Renal cortical epithelial cell (primary cell): ENCODE results near the gene RGL2. TPM values are rescaled to one million over a fixed set of nuclear protein-coding genes. Genes with fewer than 3 reads are reported as not detected.

Experiments used
- DNase-seq: peaks from one replicate; pipeline ENCODE4 v3.0.0-alpha.2; 2011; ENCODE audit warnings: low read depth
- total RNA-seq: library from RNA; depleted of rRNA; stranded (reverse); fragments of >200 nt; gene quantifications from 2 replicates; pipeline ENCODE4 v1.2.3, GENCODE V29; 2014

The RGL2 gene
- total RNA-seq, 1 donor from 2014 or later: 34.5 TPM

DNA sequence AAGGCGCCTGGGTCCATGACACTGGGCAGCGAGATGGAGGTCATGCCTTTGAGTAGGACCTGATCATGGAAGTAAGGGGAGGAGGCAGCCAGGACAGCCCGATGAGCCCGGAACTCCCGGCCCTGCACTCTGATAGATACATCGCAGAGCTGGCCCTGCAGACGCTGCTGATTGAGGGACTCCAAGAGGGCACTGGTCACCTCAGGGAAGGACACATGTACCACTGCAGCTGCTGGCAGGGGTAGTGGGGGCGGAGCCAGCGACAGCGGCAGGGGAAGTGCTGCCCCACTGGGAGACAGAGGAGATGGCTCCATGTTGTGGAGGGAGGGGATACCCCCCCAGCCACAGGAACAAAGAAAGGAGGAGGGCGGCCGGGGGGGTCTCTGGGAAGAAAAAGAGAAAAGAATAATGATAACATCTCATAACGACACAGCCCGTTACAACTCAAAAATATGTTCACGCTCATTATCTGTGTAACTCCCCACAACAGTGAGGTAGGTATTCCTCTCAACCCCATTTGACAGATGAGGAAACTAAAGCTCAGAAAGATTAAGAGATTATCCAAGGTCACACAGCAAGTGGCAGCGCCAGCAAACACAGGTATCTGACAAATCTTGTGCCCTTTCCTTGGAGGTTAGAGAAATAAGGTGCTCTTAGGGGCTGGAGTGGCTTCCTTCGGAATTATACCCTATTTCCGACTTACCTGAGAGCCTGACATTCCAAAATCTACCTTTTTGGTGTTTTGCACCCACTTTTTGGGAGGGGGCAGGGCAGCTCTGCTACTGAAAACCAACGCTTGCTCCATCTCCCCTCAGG, 18.1 kb upstream of the RGL2 start:
- DNase-seq: no peak

DNA sequence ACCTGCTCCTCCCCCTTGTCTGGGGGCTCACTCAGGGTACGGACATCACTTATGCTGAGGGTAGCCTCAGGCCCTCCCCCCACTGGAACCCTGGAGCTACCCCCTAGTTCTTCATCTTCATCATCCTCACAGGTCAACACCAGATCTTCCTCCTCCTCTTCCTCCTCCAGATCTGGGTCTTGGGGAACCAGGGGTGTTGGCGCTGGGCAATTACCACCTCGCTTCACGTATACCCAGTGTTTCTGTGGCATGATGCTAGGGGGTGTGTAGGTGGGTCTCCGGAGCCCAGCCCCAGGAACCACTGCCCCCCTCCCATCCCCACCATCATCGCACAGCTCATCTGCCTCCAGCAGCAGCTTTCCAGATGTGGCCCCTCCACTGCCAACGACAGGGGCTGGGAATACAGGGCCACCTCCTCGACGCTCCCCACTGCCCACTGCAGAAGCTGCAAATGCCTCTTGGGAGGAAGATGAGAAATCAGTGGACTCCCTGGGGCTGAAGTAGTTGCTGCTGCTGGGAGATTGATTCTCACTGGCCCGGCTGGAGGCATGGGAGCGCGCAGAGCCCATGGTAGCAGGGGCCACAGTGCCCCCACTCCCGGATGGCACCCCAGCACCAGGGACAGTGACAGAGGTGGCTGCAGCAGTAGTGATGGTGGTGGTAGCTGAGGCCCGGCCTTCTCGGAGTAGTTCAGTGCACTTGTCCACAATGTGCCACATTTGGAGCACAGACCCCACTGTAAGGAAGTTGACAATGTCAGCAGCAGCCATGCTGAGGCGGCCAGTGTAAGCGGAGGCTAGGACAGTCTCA, 17.3 kb upstream of the RGL2 start:
- DNase-seq: no peak

GRCh38 chr6:33314943-33315792, 16.4 kb upstream of the RGL2 start:
- no peak for DNase-seq

- DNase-seq: peak; percentile 82
Observed at GRCh38 chr6:33314515-33314942, 15.8 kb upstream of the RGL2 start.

GRCh38 chr6:33313709-33314514, 15.2 kb upstream of the RGL2 start, which contains the start of gene TAPBP:
Gene TAPBP (minus strand): TSS chr6:33314078. CDS start chr6:33314041, 37 bp downstream.
- peak; percentile 59 for DNase-seq

DNA sequence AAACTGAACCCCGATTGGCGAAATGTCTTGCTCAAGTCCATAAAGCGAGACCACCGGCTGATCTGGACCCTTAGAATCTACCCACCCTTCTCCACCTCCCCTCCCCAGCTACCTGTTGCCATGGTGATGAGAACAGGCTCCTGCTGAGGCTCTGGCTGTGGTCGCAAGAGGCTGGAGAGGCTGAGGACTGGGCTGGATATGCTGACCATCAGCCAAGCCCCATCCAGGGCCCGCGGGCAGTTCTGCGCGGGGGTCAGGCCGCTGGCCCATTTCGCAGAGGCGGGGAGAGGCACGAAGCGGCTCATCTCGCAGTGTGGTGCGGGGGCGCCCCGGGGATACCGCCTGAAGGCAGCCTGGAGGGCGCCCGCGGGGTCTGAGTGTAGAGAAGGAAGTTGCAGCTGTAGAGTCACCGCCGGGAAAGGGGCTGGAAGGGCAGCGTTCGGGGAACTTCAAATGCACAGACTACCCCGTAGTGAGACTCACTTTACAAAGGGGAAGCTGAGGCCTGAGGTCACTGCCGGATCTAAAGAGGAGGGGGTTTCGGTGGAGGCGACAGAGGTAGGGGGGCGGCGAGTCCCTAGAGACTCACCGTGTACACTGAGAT, 14.5 kb upstream of the RGL2 start:
- DNase-seq: no peak

- DNase-seq: peak; percentile 87
Observed at GRCh38 chr6:33312361-33313104, 13.8 kb upstream of the RGL2 start.

GRCh38 chr6:33306356-33306755, 7.6 kb upstream of the RGL2 start:
- DNase-seq: no peak

GRCh38 chr6:33305052-33305451, 6.3 kb upstream of the RGL2 start:
- no peak for DNase-seq

- no peak for DNase-seq
Observed at GRCh38 chr6:33304216-33304615, 5.5 kb upstream of the RGL2 start.

DNA sequence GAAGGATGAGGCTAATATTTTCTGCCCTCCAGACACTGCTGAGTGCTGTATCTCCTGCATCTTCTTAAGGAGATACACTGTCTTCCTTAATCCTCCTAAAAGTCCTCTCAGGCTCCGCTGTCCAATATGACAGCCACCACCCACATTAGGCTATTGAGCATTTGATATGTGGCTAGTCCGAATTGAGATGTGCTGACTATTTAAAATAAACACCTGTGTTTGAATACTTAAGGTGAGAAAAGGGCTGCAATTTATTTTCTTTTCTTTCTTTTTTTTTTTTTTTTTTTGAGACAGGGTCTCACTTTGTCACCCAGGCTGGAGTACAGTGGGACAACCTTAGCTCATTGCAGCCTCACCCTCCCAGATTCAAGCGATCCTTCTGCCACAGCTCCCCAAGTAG, 3.1 kb upstream of the RGL2 start:
- DNase-seq: no peak

GRCh38 chr6:33299237-33299944, 649 bp upstream of the RGL2 start:
- peak; percentile 73 for DNase-seq

DNA sequence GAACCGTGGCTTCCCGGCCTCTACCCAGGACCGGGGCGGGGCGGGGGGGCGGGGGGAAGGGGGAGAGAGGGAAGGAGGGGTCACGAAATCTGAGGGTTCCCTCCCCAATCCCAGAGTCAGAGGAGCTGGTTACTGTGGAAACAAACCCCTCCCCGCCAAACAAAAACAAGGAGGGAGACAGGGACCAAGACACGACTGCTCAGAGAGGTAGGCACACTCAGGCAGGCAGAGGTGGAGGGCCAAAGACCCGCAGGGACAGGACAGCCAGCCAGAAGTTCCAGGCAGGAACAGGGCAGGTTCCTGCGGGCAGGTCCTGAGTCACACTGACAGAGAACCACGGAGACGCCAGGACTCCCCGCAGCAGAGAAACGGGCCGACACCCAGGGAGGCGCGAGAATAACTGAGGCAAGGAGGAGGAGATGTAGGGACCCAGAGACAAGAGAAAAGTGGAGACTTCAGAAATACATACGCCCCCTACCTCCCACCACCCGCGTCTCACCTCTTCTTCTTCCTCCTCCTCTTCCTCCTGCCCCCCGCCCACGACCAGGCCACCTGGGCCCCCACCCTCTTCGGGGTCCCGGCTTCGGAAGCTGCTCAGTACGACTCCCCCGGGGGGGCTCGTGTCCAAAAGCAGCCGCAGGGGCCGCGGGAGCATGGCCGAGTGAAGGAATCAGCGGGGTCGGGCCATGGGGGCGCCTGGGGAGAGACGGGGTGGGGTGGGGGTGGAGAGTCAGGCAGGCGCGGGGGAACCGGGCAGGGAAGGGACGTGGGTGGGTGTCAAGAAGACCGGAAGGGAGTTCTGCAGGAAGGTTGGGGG, 578 bp downstream of the RGL2 start:
- peak; percentile 80 for DNase-seq

DNA sequence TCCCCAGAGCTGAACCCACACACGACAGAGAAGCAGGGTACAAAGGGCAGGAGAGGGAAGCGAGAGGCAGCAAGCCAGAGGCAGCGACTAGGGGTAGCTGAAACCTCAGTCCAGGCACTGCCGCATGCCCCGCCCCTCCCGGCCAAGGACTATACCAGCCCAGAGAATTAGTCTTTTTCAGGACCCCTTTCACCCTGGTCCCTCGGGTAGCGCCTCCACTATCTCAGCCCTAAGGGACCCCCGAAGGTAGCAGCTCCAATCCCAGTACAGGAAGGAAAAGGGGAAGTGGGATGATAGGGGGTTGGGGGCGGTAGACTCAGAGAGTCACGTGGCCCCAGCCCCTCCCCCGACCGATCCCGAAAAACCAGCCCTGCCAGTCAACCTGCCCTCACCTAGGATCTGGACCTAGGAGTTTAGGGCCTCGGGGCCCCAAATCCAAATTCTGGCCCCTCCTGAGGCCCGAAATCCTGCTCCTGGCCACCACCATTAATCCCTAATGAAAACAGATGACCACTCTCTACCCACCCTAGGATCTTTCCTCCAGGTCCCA, 1.3 kb downstream of the RGL2 start:
- no peak for DNase-seq

DNA sequence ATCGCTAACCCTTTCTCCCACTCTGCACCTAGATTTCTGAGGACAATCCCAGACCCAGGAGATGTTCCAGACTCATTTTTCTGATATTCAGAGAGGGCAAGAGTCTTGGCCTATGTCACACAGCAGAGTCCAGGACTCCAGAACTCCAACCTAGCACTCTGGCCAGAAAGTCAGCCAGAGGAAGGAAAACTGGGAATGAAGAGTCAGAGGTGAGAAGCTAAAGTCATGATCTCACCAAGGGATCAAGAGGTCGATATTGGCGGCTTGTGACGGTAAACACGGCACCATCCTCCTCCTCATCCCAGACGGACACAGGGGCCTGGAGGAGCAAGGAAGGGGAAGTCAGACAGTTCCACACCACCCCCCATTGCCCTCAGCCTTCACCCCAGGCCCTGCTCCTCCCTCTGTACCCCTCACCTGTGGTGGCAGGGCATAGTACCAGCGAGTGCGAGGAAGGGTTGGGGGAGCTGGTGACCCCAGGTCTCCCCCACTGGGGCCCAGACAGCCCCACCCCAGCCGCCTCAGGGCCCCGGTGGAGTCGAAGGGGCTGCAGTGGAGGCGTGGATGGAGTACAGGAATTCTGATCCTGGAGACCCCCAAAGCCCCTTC, 1.8 kb downstream of the RGL2 start:
- DNase-seq: no peak

DNA sequence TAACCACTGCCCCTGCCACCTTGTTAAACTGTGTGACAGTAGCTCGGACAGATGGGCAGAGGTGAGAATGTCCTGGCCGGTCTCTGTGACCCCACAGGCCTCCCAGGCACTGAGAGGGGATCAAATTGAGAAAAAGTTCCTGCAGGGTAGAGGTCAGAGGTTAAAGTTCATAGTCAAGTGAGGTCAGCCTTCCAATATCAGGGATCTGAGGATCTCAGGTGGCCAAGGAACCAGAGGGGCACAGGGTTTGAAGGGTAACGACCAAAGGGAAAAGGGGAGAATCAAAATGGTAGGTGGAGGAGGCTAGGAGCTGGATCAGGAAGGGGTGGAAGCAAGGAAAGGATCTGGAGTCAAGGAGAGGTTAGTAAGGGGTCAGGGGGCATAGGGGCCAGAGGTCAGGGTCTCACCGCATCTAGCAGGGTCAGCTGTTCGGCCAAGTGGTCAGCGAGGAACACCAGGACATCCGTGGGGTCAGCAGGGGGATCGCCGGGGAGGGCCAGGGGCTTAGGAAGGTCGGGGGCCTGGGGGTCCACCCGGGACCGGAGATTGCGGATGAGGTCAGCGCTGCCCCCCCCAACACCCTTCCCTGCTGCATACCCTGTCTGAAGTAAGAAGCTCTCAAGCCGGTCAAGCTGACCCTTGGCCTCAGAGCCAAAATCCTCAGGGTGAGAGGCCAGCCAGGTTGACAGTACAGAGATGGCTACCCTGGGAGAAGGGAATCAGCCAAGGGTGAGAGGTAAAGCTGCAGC, 2.9 kb downstream of the RGL2 start:
- DNase-seq: no peak
